Activated naive CD8-positive, alpha-beta T cell treated with anti-CD3 and anti-CD28 coated beads, Interleukin-2, amount 10 ng/mL, durations not matched to agents 7 days and 5 days (primary cell): ENCODE measurements around the gene RABEP2. TPM values are rescaled to one million over a fixed set of nuclear protein-coding genes. Genes with fewer than 3 reads are reported as not detected.

Experiments
- ATAC-seq: fragments of 150-1000 bp; cut with Tn5 transposase; one replicate; pipeline ENCODE4 v1.10.0; 2021; ENCODE audit warnings: low read depth, moderate library complexity
- POLR2A ChIA-PET: fragments of 350-600 bp; sonication (Branson Sonifier 250); formaldehyde crosslinking; loops from one replicate; lab custom pipeline; 2021; ENCODE audit warnings: antibody characterized with exemption; lab: Charles Lee
- DNase-seq: peaks from one replicate; pipeline ENCODE4 v3.0.0; 2021
- H3K27ac Mint-ChIP-seq: one replicate; pipeline ENCODE4 v1.8.0; 2022; ENCODE audit warnings: mild to moderate bottlenecking, mixed read lengths
- H3K27me3 Mint-ChIP-seq: one replicate; pipeline ENCODE4 v1.8.0; 2022; ENCODE audit warnings: mild to moderate bottlenecking, moderate library complexity, mixed read lengths
- H3K36me3 Mint-ChIP-seq: one replicate; pipeline ENCODE4 v1.8.0; 2021; ENCODE audit warnings: mild to moderate bottlenecking, mixed read lengths
- H3K4me1 Mint-ChIP-seq: one replicate; pipeline ENCODE4 v1.8.0; 2021; ENCODE audit warnings: mixed read lengths
- H3K4me3 Mint-ChIP-seq: one replicate; pipeline ENCODE4 v1.8.0; 2022; ENCODE audit warnings: mild to moderate bottlenecking, moderate library complexity, mixed read lengths
- H3K9me3 Mint-ChIP-seq: one replicate; pipeline ENCODE4 v1.8.0; 2021; ENCODE audit warnings: mixed read lengths
- total RNA-seq, 2 experiments: library from RNA; stranded (reverse); gene quantifications; one replicate each; pipeline ENCODE4 v1.2.3, GENCODE V29; 2021

Gene RABEP2
- total RNA-seq, 2 experiments from 2014 or later, result 23.7 to 25.6 TPM

DNA sequence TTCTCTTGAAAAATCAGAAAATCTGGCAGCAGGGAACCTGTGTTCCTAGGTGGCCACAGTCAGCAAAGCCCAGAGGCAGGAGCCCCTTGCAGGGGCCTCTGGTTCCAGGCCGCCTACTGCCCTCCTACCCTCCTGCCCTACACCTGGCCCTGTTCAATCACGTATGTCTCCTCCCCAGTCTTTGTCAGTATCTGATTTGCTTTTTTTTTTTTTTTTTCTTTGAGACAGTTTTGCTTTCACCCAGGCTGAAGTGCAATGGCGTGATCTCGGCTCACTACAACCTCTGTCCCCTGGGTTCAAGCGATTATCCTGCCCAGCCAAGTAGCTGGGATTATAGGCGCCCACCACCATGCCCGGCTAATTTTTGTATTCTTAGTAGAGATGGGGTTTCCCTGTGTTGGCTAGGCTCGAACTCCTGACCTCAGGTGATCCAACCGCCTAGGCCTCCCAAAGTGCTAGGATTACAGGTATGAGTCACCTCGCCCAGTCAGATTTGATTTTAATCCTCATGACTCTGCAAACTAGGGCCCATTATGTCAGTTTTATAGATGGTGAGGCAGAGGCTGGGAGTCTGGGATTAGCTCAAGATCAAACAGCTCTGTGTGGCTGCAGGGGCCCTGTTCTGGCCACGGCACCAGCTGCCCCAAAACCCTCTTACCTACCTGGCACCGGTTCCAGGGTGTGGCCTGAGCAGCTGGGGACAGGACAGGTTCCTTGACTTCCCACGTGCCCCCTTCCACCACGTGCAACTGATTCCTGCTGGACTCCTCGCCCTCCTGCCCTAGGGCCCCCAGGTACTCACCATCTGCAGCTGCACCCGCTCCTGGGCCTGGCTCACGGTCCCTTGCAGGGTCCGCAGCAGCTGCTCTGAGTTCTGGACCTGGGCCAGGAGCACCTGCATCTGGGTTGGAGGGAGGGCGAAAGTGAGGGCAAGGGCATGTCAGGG, 14.7 kb downstream of the RABEP2 start:
- Mint-ChIP-seq H3K4me1 (no peaks in the 10 kb centered on the region), H3K9me3 (no peaks in the 10 kb centered on the region), H3K27me3 (no peaks in the 10 kb centered on the region), H3K36me3 (peaks cover 6% of the 10 kb centered on the region), H3K4me3 (no peak overlapping the region), H3K27ac (no peak overlapping the region)
- no peak for DNase-seq
- ATAC-seq, result no peak
- POLR2A ChIA-PET, result interaction anchor here (0.7 kb wide), 1 partner anchor 71 kb away, joined by 3 read pairs; no protein-coding TSS in a partner anchor

DNA sequence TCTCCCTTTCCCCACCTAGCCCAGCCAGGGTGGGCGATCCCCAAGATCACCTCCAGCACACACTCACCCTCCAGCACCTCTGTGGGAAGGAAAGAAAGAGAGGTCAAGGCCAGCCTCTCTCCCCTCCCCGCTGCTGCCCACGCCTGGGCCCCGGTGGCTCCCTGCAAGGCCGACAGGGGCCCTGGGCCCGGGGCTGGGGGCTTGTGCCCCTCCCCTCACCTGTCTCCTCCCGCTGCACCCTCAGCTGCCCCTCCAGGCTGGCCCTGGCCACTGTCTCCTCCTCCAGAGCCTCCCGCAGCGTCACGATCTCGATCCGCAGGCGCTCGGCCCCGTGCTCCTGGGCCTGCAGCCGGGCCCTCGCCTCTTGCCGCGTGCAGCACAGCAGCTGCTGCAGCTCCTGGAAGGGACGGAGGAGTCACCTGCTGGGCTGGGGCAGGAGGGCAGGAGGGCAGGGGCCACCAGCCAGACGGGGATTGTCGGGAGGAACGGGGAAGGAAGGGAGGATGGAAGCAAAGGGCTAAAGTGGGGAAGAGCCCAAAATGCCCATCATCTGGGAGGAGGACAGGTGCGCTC, 19.2 kb downstream of the RABEP2 start:
- Mint-ChIP-seq H3K36me3 (no peaks in the 10 kb centered on the region), H3K4me1 (no peaks in the 10 kb centered on the region), H3K4me3 (no peak overlapping the region), H3K27me3 (no peaks in the 10 kb centered on the region), H3K27ac (no peak overlapping the region), H3K9me3 (no peaks in the 10 kb centered on the region)
- POLR2A ChIA-PET, result no interaction called here
- ATAC-seq (no peak), DNase-seq (no peak)

DNA sequence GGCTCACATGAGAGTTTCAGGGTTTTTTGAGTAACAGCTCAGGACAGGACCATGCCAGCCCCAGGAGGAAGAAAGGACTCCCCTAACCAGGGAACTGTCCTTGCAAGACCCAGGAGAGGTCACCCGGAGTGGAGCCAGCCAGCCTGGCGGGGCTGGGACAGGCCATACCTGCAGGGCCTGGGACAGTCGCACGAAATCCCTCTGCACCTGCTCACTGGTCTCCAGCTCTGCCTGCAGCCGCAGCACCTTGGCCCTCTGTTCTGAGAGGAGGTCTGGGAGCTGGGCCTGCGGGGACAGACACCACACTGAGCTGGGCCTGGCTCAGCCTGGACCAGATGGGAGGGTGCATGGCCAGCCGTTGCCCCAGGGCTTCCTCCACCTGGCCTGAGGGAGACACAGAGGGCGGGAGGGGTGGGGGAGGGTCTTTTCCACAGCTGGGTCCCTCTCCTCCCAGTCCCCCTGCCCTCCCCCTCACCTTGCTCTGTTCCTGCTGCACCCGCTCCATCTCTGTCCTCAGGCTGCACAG, 19.7 kb downstream of the RABEP2 start:
- no peaks in the 10 kb centered on the region for H3K27me3 Mint-ChIP-seq
- H3K4me3 Mint-ChIP-seq, result no peak overlapping the region
- POLR2A ChIA-PET, result no interaction called here
- H3K4me1 Mint-ChIP-seq, result no peaks in the 10 kb centered on the region
- no peak for DNase-seq
- no peak overlapping the region for H3K27ac Mint-ChIP-seq
- H3K36me3 Mint-ChIP-seq, result no peaks in the 10 kb centered on the region
- H3K9me3 Mint-ChIP-seq, result no peaks in the 10 kb centered on the region
- no peak for ATAC-seq

DNA sequence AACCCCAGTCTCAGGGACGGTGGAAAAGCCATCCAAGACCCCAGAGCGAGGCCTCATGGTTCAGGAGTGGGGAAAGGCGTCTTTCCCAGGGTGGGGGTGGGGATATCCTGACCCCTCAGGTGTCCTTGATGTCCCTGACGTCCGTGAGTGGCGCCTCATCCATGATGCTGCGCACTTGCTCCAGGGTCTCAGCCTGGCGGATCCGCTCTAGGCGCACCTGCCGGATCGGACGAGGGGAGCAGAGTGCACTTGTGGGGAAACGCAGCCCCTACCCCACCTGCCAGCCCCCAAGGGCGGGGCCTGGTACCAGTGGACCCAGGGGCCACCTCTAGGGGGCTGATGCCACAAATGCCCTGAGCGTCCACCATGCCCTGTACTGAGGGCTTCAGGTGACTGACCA, 20.2 kb downstream of the RABEP2 start:
- ATAC-seq (no peak), DNase-seq (no peak)
- Mint-ChIP-seq H3K4me1 (no peaks in the 10 kb centered on the region), H3K27me3 (no peaks in the 10 kb centered on the region), H3K4me3 (no peak overlapping the region), H3K27ac (no peak overlapping the region), H3K36me3 (no peaks in the 10 kb centered on the region), H3K9me3 (no peaks in the 10 kb centered on the region)
- POLR2A ChIA-PET, result no interaction called here

- Mint-ChIP-seq H3K9me3 (no peaks in the 10 kb centered on the region), H3K36me3 (no peaks in the 10 kb centered on the region), H3K4me3 (no peak overlapping the region), H3K27me3 (no peaks in the 10 kb centered on the region), H3K4me1 (no peaks in the 10 kb centered on the region), H3K27ac (no peak overlapping the region)
- ATAC-seq (no peak), DNase-seq (no peak)
- POLR2A ChIA-PET, result no interaction called here
Observed at GRCh38 chr16:28904363-28904762, 20.7 kb downstream of the RABEP2 start.

DNA sequence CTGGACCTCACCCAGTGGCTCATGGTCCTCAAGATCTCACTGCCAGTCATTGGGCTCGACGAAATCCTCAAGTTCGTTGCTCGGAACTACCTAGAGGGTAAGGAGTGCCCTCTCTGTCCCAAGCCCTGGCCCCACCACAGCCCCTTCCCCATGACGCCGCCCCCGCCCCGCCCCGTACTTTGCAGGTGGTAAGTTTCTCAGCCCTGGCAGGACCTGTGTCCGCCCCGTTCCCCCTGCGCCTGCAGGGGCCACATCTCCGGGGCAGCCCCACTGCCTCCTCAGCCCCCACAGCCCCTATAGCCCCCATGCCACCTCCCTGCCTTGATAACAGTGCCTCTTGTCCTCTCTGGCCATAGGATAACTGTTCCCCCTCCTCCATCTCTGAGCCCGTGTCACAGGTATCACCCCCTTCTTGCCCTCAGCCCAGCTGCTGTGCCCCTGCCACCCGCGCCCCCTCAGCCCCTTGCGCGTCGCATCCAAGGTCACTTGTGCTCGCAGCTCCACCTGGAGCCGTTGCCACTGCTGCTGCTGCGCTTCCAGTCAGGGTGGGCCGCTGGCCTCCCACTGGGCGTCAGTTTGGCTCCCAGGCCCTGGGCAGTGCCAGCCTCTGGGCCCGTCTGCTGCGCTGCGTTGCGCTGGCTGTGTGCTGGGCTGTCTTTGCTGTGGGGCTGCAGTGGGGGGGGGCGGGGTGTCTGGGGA, 21.5 kb downstream of the RABEP2 start:
- Mint-ChIP-seq H3K4me1 (no peaks in the 10 kb centered on the region), H3K36me3 (no peaks in the 10 kb centered on the region), H3K27me3 (no peaks in the 10 kb centered on the region), H3K27ac (no peak overlapping the region), H3K4me3 (no peak overlapping the region), H3K9me3 (no peaks in the 10 kb centered on the region)
- ATAC-seq (no peak), DNase-seq (no peak)
- POLR2A ChIA-PET, result no interaction called here

GRCh38 chr16:28902909-28903308, 22.1 kb downstream of the RABEP2 start:
- Mint-ChIP-seq H3K4me1 (no peaks in the 10 kb centered on the region), H3K27ac (no peak overlapping the region), H3K4me3 (no peak overlapping the region), H3K27me3 (no peaks in the 10 kb centered on the region), H3K9me3 (no peaks in the 10 kb centered on the region), H3K36me3 (no peaks in the 10 kb centered on the region)
- DNase-seq, result no peak
- POLR2A ChIA-PET, result interaction anchor here (1.0 to 1.5 kb wide), 3 partner anchors 11 to 23 kb away, joined by 3 to 5 read pairs (median 4); no protein-coding TSS in a partner anchor
- no peak for ATAC-seq

DNA sequence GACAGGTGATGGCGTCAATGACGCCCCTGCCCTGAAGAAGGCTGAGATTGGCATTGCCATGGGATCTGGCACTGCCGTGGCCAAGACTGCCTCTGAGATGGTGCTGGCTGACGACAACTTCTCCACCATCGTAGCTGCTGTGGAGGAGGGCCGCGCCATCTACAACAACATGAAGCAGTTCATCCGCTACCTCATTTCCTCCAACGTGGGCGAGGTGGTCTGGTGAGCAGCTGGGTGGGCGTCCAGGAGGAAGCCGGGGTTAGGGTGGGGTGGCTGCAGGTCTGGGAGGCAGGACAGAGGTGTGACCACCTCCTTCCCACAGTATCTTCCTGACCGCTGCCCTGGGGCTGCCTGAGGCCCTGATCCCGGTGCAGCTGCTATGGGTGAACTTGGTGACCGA, 23.2 kb downstream of the RABEP2 start:
- no peaks in the 10 kb centered on the region for H3K36me3 Mint-ChIP-seq
- DNase-seq (no peak), ATAC-seq (no peak)
- no peak overlapping the region for H3K4me3 Mint-ChIP-seq
- H3K9me3 Mint-ChIP-seq, result no peaks in the 10 kb centered on the region
- H3K27me3 Mint-ChIP-seq, result no peaks in the 10 kb centered on the region
- POLR2A ChIA-PET, result interaction anchor here (1.0 to 1.5 kb wide), 3 partner anchors 12 to 22 kb away, joined by 3 to 5 read pairs (median 4); no protein-coding TSS in a partner anchor
- no peak overlapping the region for H3K27ac Mint-ChIP-seq
- H3K4me1 Mint-ChIP-seq, result no peaks in the 10 kb centered on the region

DNA sequence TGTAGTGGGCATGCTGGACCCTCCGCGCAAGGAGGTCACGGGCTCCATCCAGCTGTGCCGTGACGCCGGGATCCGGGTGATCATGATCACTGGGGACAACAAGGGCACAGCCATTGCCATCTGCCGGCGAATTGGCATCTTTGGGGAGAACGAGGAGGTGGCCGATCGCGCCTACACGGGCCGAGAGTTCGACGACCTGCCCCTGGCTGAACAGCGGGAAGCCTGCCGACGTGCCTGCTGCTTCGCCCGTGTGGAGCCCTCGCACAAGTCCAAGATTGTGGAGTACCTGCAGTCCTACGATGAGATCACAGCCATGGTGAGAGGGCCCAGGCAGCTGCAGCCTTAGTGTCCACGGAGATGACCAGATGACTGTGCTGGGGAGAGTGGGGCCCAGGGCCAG, 24.4 kb downstream of the RABEP2 start:
- Mint-ChIP-seq H3K27me3 (no peaks in the 10 kb centered on the region), H3K9me3 (no peaks in the 10 kb centered on the region), H3K4me1 (no peaks in the 10 kb centered on the region), H3K36me3 (no peaks in the 10 kb centered on the region), H3K4me3 (no peak overlapping the region), H3K27ac (no peak overlapping the region)
- ATAC-seq (no peak), DNase-seq (no peak)
- POLR2A ChIA-PET, result interaction anchor here (1.0 kb wide), 1 partner anchor 51 kb away, joined by 3 read pairs; no protein-coding TSS in a partner anchor

GRCh38 chr16:28899882-28900590, 25.0 kb downstream of the RABEP2 start:
- Mint-ChIP-seq H3K4me1 (no peaks in the 10 kb centered on the region), H3K36me3 (no peaks in the 10 kb centered on the region), H3K27me3 (no peaks in the 10 kb centered on the region), H3K27ac (no peak overlapping the region), H3K9me3 (no peaks in the 10 kb centered on the region), H3K4me3 (no peak overlapping the region)
- POLR2A ChIA-PET, result interaction anchor here (0.7 to 1.0 kb wide), 2 partner anchors 19 to 52 kb away, joined by 3 read pairs; no protein-coding TSS in a partner anchor
- no peak for DNase-seq
- no peak for ATAC-seq

DNA sequence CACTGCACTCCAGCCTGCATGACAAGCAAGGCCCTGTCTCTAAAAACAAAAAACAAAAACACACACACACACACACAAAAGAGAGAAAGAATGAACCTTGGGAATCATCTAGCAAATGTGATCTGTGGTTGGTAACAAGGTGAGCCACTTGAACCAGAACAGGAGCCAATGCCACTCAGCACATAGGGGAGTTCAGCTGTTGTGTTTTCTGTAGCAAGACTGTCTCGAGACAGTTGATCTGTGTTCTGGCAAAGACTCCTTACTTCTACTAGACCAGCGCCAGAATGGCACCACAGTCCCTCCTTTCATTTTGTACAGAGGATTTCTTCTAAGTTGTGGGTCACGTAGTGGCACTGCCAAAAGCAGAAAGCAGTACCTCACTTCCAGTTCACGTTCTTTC, 26.1 kb downstream of the RABEP2 start:
- no peak overlapping the region for H3K27ac Mint-ChIP-seq
- no peaks in the 10 kb centered on the region for H3K4me1 Mint-ChIP-seq
- H3K27me3 Mint-ChIP-seq, result no peaks in the 10 kb centered on the region
- H3K9me3 Mint-ChIP-seq, result no peaks in the 10 kb centered on the region
- DNase-seq (no peak), ATAC-seq (no peak)
- H3K36me3 Mint-ChIP-seq, result no peaks in the 10 kb centered on the region
- POLR2A ChIA-PET, result no interaction called here
- H3K4me3 Mint-ChIP-seq, result no peak overlapping the region

- no peak overlapping the region for H3K27ac Mint-ChIP-seq
Observed at GRCh38 chr16:28898266-28898665, 26.8 kb downstream of the RABEP2 start.

GRCh38 chr16:28897826-28898225, 27.2 kb downstream of the RABEP2 start:
- POLR2A ChIA-PET, result no interaction called here

More at GRCh38 chr16:28898266-28898665, 26.8 kb downstream of the RABEP2 start:
- Mint-ChIP-seq H3K36me3 (no peaks in the 10 kb centered on the region), H3K27me3 (no peaks in the 10 kb centered on the region), H3K9me3 (no peaks in the 10 kb centered on the region), H3K4me1 (no peaks in the 10 kb centered on the region), H3K4me3 (no peak overlapping the region)
- POLR2A ChIA-PET, result no interaction called here
- DNase-seq (no peak), ATAC-seq (no peak)

More at GRCh38 chr16:28897826-28898225, 27.2 kb downstream of the RABEP2 start:
- no peak overlapping the region for H3K27ac Mint-ChIP-seq
- no peak overlapping the region for H3K4me3 Mint-ChIP-seq
- no peaks in the 10 kb centered on the region for H3K9me3 Mint-ChIP-seq
- no peaks in the 10 kb centered on the region for H3K36me3 Mint-ChIP-seq
- DNase-seq, result no peak
- ATAC-seq, result no peak
- no peaks in the 10 kb centered on the region for H3K27me3 Mint-ChIP-seq
- no peaks in the 10 kb centered on the region for H3K4me1 Mint-ChIP-seq
